HepG2 (cell line): ENCODE data around the gene PRSS27. TPM values are rescaled to one million over a fixed set of nuclear protein-coding genes. Genes with fewer than 3 reads are reported as not detected.

ENCODE experiments used
- MLLT10 ChIP-seq: sonication (generic); formaldehyde crosslinking; IDR thresholded peaks from 2 replicates; pipeline ENCODE4 v1.4.0; 2020; ENCODE audit warnings: missing genetic modification reagents
- TGIF2 ChIP-seq: IDR thresholded peaks from 2 replicates; pipeline ENCODE4 v1.6.1; 2016; ENCODE audit warnings: control low read depth, missing compliant biosample characterization
- ZFY ChIP-seq: sonication (generic); formaldehyde crosslinking; IDR thresholded peaks from 2 replicates; pipeline ENCODE4 v1.4.0; 2020; ENCODE audit warnings: missing genetic modification reagents
- ZNF878 ChIP-seq: sonication (generic); formaldehyde crosslinking; IDR thresholded peaks from 2 replicates; pipeline ENCODE4 v1.8.1; 2023; ENCODE audit warnings: mild to moderate bottlenecking, missing genetic modification reagents, moderate library complexity
- polyA plus RNA-seq, 8 experiments: library from polyadenylated mRNA; depleted of rRNA in 3 of 8; stranded (reverse) in 7 of 8; unstranded in 1 of 8; fragments of >200 nt; fragmentation: Illumina TruSeq in 4 of 8; extraction: Trizol in 4 of 8; gene quantifications; 2 replicates each; pipeline versions ENCODE4 v1.2.1 to v1.2.3, GENCODE V29; 2011 to 2016; ENCODE audit warnings: low read depth in 4 of 8, missing spikeins in 1 of 8, mixed read lengths in 1 of 8; ENCODE audit not compliant: insufficient read depth in 1 of 8
- total RNA-seq, 5 experiments: library from RNA; depleted of rRNA; stranded (reverse); fragments of >200 nt; fragmentation: Illumina TruSeq; extraction: Trizol; gene quantifications; 2 replicates each; pipeline ENCODE4 v1.2.3, GENCODE V29; 2016; ENCODE audit warnings: low read depth in 1 of 5
- TF ChIP-seq, protein P1 (sequence below), 2 experiments: fragments of 450-650 bp in 1 of 2; sonication (generic) in 1 of 2; formaldehyde crosslinking in 1 of 2; IDR thresholded peaks; 2 replicates each; pipeline versions ENCODE4 v1.6.1 to v1.8.0; 2016 to 2022; ENCODE audit warnings: antibody characterized with exemption in 1 of 2, mild to moderate bottlenecking in 1 of 2, missing genetic modification reagents in 1 of 2
- TF ChIP-seq, protein P2 (sequence below): sonication (generic); formaldehyde crosslinking; conservative IDR thresholded peaks from 2 replicates; pipeline ENCODE4 v1.8.0; 2022; ENCODE audit warnings: mild to moderate bottlenecking, moderate library complexity, missing genetic modification reagents
- TF ChIP-seq, protein P3 (sequence below): sonication (generic); formaldehyde crosslinking; IDR thresholded peaks from 2 replicates; pipeline ENCODE4 v1.5.0; 2020; ENCODE audit warnings: missing genetic modification reagents, mild to moderate bottlenecking, borderline replicate concordance

The PRSS27 gene
- total and polyA plus RNA-seq, 2 of the 13 experiments (the other 11 are each of a cell fraction or from before 2014, with no cell fraction given), result 0.20 to 0.73 TPM

DNA sequence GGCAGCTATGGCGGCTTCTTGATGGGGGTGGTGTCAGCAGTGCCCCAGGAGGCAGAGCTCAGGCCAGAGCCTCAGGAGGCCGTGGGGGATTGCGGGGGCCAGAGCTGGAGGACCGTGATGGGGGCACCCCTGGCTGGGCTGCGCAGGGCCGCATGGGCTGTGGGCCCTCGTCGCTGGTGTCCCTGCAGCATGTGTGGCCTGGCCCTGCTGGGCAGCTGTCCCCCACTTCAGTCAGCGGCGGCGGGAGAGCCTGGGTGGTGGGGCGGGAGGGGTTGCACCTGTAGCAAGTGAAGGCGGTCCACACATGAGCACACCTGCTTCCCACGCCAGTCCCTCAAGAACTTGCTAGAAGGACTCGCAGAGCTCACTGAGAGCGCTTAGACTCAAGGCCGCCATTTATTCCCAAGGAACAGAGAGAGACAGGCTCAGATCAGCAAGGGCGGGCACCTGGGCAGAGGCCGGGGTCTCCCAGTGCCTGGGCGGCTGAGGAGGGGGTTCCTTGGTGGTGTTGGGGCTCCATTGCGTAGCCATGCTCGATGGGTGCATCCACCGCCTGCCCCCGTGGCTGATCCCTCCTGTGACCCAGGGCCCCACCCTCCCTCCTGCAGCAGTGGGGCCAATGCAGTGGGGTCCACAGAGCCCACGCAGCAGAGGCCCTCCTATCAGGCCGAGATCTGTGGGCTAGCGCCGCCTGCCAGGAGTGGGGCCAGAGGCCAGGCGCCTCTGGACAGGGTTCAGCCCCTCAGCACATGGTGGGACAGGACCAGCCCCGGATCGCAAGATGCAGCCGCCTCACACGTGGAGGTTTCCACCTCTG lies 15.7 kb downstream of the PRSS27 start (continued):
- TF ChIP-seq, protein P1, sequence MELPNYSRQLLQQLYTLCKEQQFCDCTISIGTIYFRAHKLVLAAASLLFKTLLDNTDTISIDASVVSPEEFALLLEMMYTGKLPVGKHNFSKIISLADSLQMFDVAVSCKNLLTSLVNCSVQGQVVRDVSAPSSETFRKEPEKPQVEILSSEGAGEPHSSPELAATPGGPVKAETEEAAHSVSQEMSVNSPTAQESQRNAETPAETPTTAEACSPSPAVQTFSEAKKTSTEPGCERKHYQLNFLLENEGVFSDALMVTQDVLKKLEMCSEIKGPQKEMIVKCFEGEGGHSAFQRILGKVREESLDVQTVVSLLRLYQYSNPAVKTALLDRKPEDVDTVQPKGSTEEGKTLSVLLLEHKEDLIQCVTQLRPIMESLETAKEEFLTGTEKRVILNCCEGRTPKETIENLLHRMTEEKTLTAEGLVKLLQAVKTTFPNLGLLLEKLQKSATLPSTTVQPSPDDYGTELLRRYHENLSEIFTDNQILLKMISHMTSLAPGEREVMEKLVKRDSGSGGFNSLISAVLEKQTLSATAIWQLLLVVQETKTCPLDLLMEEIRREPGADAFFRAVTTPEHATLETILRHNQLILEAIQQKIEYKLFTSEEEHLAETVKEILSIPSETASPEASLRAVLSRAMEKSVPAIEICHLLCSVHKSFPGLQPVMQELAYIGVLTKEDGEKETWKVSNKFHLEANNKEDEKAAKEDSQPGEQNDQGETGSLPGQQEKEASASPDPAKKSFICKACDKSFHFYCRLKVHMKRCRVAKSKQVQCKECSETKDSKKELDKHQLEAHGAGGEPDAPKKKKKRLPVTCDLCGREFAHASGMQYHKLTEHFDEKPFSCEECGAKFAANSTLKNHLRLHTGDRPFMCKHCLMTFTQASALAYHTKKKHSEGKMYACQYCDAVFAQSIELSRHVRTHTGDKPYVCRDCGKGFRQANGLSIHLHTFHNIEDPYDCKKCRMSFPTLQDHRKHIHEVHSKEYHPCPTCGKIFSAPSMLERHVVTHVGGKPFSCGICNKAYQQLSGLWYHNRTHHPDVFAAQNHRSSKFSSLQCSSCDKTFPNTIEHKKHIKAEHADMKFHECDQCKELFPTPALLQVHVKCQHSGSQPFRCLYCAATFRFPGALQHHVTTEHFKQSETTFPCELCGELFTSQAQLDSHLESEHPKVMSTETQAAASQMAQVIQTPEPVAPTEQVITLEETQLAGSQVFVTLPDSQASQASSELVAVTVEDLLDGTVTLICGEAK (IDR thresholded peaks at IDR 0.05), result no peak
- TF ChIP-seq, protein P1 (CRISPR knock-in tag; IDR thresholded peaks at IDR 0.05), result no peak
- TF ChIP-seq TGIF2 (no peak), ZNF878 (CRISPR knock-in tag) (no peak), MLLT10 (CRISPR knock-in tag) (no peak), ZFY (CRISPR knock-in tag) (no peak)
- TF ChIP-seq, protein P2, sequence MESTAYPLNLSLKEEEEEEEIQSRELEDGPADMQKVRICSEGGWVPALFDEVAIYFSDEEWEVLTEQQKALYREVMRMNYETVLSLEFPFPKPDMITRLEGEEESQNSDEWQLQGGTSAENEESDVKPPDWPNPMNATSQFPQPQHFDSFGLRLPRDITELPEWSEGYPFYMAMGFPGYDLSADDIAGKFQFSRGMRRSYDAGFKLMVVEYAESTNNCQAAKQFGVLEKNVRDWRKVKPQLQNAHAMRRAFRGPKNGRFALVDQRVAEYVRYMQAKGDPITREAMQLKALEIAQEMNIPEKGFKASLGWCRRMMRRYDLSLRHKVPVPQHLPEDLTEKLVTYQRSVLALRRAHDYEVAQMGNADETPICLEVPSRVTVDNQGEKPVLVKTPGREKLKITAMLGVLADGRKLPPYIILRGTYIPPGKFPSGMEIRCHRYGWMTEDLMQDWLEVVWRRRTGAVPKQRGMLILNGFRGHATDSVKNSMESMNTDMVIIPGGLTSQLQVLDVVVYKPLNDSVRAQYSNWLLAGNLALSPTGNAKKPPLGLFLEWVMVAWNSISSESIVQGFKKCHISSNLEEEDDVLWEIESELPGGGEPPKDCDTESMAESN (CRISPR knock-in tag), result no peak
- TF ChIP-seq, protein P3, sequence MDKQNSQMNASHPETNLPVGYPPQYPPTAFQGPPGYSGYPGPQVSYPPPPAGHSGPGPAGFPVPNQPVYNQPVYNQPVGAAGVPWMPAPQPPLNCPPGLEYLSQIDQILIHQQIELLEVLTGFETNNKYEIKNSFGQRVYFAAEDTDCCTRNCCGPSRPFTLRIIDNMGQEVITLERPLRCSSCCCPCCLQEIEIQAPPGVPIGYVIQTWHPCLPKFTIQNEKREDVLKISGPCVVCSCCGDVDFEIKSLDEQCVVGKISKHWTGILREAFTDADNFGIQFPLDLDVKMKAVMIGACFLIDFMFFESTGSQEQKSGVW, result no peak
- TF ChIP-seq, all 625 proteins: peak for 0
